ENCODE data around the gene ZNF787. TPM values are rescaled to one million over a fixed set of nuclear protein-coding genes. Genes with fewer than 3 reads are reported as not detected.

The ZNF787 gene
- polyA plus RNA-seq, 1 experiment, result 4.5 TPM

DNA sequence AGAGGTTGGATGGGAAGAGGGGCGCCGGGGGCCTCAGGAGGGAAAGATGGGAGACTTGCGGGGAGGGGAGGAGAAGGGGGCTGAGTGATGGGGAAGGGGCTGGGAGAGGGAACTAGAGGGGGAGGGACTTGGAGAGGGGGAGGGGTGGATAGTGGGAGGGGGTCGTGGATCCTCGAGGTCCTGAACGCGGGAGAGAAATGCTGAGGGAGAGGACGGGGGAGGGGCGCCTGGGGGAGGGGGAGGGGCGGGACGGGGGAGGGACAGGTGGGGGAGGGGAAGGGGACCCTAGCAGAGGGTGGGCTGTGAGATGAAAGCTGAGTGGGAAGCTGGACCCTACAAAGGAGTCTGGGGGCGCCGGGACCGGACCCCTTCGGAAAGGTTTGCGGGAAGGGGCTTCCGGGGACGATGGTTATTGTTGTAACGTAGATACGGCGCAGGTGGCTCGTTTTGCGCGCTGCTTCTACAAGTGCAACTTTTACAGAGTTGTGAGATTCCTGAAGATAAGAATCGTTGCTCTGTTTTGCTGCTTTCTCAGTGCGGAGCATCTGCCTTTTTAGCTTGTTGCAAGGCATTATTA, 20.4 kb upstream of the ZNF787 start:
- ChIA-PET CTCF (interaction anchor here (0.6 to 2.5 kb wide), 4 partner anchors 12 to 584 kb away, joined by 3 to 10 read pairs (median 4); no protein-coding TSS in a partner anchor), POLR2A (interaction anchor here (0.6 to 2.6 kb wide), 4 partner anchors 21 to 53 kb away, joined by 3 to 12 read pairs (median 4); partner anchors contain the start of gene ZNF787)
- TF ChIP-seq, protein P1, sequence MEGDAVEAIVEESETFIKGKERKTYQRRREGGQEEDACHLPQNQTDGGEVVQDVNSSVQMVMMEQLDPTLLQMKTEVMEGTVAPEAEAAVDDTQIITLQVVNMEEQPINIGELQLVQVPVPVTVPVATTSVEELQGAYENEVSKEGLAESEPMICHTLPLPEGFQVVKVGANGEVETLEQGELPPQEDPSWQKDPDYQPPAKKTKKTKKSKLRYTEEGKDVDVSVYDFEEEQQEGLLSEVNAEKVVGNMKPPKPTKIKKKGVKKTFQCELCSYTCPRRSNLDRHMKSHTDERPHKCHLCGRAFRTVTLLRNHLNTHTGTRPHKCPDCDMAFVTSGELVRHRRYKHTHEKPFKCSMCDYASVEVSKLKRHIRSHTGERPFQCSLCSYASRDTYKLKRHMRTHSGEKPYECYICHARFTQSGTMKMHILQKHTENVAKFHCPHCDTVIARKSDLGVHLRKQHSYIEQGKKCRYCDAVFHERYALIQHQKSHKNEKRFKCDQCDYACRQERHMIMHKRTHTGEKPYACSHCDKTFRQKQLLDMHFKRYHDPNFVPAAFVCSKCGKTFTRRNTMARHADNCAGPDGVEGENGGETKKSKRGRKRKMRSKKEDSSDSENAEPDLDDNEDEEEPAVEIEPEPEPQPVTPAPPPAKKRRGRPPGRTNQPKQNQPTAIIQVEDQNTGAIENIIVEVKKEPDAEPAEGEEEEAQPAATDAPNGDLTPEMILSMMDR (IDR thresholded peaks at IDR 0.05; ENCODE audit: low read depth, low read length), result no peak
- no peaks in the 10 kb centered on the region for H3K9me3 ChIP-seq (ENCODE audit: control insufficient read depth, insufficient read depth, low read length)
- no peak for DNase-seq (ENCODE audit: low read depth, low spot score)
- no peaks in the 10 kb centered on the region for H3K27me3 ChIP-seq (ENCODE audit: control insufficient read depth, insufficient read depth, low read length)
- H3K4me3 ChIP-seq (ENCODE audit: low read depth, low read length), result peak overlapping the region; percentile 75
- H3K27ac ChIP-seq (ENCODE audit: low read depth, low read length), result no peak overlapping the region

- TF ChIP-seq, protein P1 (IDR thresholded peaks at IDR 0.05; ENCODE audit: low read depth, low read length), result no peak
- Histone ChIP-seq H3K27me3 (ENCODE audit: control insufficient read depth, insufficient read depth, low read length) (no peaks in the 10 kb centered on the region), H3K27ac (ENCODE audit: low read depth, low read length) (peak within 1 kb of the TSS; percentile 87), H3K4me3 (ENCODE audit: low read depth, low read length) (peak within 1 kb of the TSS; percentile 75), H3K9me3 (ENCODE audit: control insufficient read depth, insufficient read depth, low read length) (no peaks in the 10 kb centered on the region)
- CTCF ChIA-PET, result interaction anchor here (0.6 to 2.5 kb wide), 5 partner anchors 12 to 583 kb away, joined by 3 to 10 read pairs (median 4); no protein-coding TSS in a partner anchor
- POLR2A ChIA-PET, result interaction anchor here (0.6 to 2.6 kb wide), 10 partner anchors 8 to 174 kb away, joined by 3 to 12 read pairs (median 4); partner anchors contain the start of genes ZNF787 and ZSCAN5A
- DNase-seq (ENCODE audit: low read depth, low spot score), result peak; percentile 99
These were observed 19.7 kb upstream of the ZNF787 start, which contains the start of gene ZNF444 for GRCh38 chr19:56140583-56141416. ZNF444 (plus strand) TSS chr19:56141287; CDS start chr19:56146912, 5,625 bp downstream.

GRCh38 chr19:56139847-56140582, 18.9 kb upstream of the ZNF787 start:
- Histone ChIP-seq H3K27me3 (ENCODE audit: control insufficient read depth, insufficient read depth, low read length) (no peaks in the 10 kb centered on the region), H3K27ac (ENCODE audit: low read depth, low read length) (peak overlapping the region; percentile 40), H3K9me3 (ENCODE audit: control insufficient read depth, insufficient read depth, low read length) (no peaks in the 10 kb centered on the region), H3K4me3 (ENCODE audit: low read depth, low read length) (peak overlapping the region; percentile 60)
- POLR2A ChIA-PET, result interaction anchor here (0.6 to 2.6 kb wide), 7 partner anchors 8 to 175 kb away, joined by 3 to 12 read pairs (median 5); partner anchors contain the start of genes ZNF787 and ZSCAN5A
- no peak for DNase-seq (ENCODE audit: low read depth, low spot score)
- CTCF ChIA-PET, result interaction anchor here (2.5 kb wide), 1 partner anchor 59 kb away, joined by 10 read pairs; no protein-coding TSS in a partner anchor
- TF ChIP-seq, protein P1 (IDR thresholded peaks at IDR 0.05; ENCODE audit: low read depth, low read length), result no peak

DNA sequence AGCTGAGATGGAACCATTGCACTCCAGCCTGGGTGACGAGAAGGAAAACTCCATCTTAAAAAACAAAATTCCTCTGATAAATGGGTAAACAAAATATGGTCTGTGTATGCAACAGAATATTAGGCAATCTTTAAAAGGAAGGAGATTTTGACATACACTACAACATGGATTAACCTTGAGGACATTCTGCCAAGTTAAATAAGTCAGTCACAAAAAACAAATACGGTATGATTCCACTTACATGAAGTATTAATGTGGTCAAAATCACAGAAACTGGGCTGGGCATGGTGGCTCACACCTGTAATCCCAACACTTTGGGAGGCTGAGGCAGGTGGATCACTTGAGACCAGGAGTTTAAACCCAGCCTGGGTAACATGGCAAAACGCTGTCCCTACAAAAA, 17.0 kb upstream of the ZNF787 start:
- POLR2A ChIA-PET, result interaction anchor here (0.7 to 1.0 kb wide), 2 partner anchors 17 to 20 kb away, joined by 4 to 5 read pairs; partner anchors contain the start of gene ZNF787
- no peak for DNase-seq (ENCODE audit: low read depth, low spot score)

More for the DNA sequence above, 17.0 kb upstream of the ZNF787 start:
- Histone ChIP-seq H3K9me3 (ENCODE audit: control insufficient read depth, insufficient read depth, low read length) (no peaks in the 10 kb centered on the region), H3K27me3 (ENCODE audit: control insufficient read depth, insufficient read depth, low read length) (no peaks in the 10 kb centered on the region), H3K4me3 (ENCODE audit: low read depth, low read length) (no peak overlapping the region), H3K27ac (ENCODE audit: low read depth, low read length) (no peak overlapping the region)
- TF ChIP-seq, protein P1 (IDR thresholded peaks at IDR 0.05; ENCODE audit: low read depth, low read length), result no peak
- CTCF ChIA-PET, result interaction anchor here (0.6 kb wide), 2 partner anchors 9 to 57 kb away, joined by 3 read pairs; no protein-coding TSS in a partner anchor

Data from AG04450 (cell line).